HG02973 (cell line): ENCODE data around the gene AUH.
A peak's percentile ranks its signal among the peaks of the same experiment; 100 is the strongest.
"Not testable (repeated sequence)": the region's sequence is repeated elsewhere in the genome, so short reads cannot be mapped to it uniquely, and the experiment has no call there.

Experiments used
- ATAC-seq: cut with Tn5 transposase; IDR thresholded peaks from one replicate; pipeline ENCODE4 v1.9.1; 2021; ENCODE audit warnings: moderate library complexity; ENCODE audit not compliant: unreplicated experiment

Gene AUH

DNA sequence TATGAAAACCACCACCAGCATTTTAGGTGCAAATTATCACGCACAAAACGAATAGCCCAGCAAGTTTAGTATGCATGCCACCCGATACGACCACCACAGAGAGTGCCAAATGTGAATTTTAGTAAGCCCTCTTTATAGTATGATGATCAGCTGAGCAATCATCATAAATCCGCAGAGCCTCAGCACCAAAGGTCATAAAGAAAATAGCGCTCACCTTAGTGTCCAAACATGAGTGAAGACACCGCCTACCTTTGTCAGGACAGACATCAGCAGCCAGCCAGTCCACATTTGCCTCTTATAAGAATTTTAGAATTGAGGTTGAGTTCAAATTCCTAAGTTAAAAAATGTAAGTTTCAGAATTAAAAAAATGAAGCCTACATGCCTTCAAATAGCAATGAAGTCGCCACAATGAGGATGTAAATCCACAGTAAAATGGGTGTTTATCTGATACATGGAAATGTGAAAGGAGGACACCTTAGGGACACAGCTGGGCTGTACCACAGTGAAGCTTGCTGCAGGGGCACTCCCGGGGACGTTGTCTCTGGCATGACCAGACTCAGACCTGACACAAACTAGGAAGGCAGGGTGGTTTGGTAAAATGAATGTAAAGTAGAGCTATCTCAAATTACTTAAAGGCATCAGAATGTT, 149.0 kb downstream of the AUH start:
- no peak for ATAC-seq

DNA sequence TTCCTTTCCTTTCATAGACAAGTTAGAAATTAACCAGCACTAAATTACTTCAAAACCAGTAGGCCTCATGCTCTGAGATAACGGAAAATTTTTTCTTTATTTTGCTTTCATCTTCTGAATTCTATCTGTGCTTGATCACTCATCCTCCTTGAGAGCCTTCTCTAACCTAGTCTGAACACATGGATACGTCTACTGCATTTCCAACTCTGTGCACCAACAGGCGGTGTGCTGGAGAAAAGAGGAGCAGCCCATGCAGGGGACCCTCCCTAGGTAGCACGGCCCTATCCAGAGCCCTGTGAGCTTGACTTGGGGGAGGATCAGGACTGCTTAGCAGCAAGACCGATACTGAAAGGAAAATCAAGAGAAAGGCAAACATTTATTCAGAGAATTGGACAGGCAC, 149.8 kb downstream of the AUH start:
- ATAC-seq, result no peak

DNA sequence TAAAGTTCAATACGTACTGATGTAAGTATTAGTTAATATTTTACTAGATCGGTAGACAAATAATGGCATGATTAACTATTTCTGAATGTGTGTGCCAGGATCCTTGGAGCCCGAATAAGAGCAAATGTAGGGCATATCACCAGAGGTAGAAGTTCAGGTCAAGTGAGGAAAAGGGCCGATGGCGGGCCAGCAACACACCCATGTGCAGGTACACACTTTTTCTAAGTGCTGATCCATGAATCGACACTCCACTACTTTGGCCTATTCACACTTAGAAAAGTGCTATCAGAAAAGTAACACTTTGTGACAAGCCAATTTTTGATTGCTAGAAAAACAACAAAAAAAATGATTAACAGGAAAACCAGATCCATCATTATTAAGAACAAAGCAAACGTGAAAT, 150.3 kb downstream of the AUH start:
- ATAC-seq, result no peak

DNA sequence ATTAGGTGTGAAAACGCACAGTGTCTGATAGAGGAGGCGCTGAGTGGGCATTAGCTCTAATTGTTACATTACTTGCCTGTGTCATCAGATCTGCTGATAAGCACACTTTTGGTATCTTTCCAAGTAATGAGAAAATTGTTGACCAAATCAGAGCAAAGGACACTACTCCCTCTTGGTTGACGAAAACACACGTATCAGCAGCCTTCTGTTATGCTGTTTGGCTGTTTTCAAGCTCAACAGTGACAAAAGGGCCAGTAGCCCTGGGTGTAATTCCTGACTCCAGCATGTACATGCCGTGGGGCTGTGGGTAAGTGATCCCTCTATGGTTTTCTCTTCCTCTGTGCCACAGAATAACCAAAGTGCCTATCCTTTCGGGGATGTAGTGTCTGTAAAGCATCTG, 151.4 kb downstream of the AUH start:
- ATAC-seq, result no peak

DNA sequence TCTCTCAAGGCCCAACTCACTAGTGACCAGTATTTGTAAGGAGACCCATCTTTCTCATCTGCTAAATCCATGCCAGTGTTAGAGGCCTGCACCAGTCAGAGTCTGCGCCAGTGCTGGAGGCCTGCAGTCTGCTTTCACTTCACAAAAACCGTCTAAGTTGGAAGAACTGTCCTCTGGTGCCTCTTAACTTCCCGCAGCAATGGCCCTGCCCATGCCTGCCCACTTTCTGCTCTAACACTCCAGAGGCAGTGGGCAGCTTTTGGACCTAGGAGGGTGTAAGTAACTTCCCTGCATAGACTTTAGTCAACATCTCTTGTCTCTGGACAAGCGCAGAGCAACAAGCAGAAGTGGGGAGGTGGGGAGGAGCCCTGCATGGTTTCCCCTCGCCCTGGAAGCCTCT, 152.9 kb downstream of the AUH start:
- ATAC-seq, result peak; percentile 4

DNA sequence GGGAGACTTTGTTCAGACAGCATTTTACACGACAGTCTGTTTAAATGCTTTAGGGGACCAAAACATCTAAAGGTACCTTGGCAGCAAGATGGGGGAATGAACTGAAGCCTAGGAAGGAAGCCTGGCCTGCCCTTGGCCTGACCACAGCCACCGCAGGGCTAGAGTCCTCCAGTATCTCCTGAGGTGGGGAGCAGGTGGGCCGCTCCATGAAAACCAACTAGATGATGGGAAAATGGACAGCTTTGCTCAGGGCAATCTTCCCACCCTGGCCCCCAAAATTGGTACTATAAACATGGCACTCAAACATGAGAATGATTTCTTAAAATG, 153.3 kb downstream of the AUH start:
- no peak for ATAC-seq

DNA sequence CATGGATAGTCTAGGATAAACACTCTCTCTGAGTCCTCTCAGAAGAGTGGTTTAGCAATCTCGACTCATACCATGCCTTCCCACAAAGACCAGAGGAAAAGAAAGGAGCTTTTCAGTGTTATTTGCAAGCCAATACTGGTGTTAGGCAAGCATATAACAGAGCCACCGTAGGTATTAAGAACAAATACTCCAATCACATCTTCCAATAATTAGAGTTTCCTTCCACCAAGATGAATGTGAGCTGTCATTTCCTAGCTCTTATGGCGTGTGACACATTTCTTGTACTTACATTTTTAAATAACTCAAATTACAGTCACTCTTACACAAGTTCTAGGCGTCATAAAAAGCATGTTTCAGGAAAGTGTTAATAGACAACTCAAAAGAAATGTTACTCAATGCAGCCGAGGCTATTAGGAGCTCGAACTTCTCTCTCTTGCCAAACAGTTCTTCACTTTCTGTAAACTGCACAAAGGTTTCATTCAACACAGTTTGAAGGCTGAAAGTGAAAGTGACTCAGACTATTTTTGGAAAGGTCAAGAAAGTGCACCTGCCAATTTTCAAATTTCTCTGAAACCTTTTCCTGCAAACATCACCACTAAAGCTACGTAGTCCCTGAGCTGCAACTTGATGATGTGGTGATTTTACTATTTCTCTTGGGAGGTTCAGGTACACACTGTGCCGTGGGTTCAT, 153.8 kb downstream of the AUH start:
- ATAC-seq, result peak; percentile 80

DNA sequence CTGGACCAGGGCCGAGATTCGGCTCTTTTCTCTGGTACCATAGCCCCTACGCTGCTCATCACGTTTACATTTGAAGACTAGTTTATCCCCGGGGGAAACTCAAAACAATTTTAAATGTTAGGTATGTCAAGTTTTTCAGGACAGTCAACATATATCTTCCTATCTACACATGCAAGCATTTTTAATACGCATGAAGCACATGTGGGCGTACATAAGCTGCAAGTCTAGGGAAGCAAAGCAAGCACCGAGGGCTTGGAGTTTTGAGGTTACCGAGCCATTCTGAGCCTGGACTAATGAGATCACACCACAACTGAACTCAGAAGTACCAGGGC, 154.4 kb downstream of the AUH start:
- ATAC-seq, result no peak

DNA sequence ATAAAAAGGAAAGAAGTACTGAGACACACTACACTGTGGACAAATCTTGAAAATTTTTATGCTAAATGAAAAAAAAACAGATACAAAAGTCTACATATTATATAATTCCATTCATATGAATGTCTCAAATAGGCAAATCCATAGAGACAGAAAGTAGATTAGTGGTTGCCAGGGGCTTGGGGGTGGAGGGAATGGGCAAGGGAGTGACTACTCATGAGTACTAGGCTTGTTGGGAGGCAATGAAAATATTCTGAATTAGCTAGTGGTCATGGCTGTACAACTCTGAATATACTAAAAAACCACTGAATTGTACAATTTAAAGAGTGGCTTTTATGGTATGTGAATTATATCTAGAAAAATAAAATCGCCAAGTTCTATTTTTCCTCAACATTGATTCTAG, 154.9 kb downstream of the AUH start:
- ATAC-seq, result no peak

DNA sequence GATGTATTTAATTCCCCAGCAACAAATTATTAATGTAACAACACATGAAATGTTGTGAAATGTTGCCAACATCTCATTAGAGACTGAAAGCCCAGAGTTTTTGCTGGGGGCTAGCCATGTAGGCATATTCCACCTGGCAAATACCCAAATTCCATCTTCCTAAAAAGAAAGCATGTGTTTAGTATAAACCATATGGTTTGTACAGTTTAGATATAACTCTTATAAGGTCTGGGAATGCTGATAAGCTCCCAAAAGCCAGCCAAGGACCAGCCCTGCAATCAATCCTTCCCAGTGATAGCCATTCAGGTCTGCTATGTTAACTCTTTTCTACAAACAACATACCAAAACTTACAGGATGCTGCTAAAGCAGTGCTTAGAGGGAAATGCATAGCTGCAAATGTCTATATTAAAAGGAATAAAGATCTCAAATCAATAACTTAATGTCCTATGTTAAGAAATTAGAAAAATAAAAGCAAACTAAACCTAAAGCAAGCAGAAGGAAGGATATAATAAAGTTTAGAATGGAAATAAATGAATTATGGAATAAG, 158.9 kb downstream of the AUH start:
- ATAC-seq, result no peak

DNA sequence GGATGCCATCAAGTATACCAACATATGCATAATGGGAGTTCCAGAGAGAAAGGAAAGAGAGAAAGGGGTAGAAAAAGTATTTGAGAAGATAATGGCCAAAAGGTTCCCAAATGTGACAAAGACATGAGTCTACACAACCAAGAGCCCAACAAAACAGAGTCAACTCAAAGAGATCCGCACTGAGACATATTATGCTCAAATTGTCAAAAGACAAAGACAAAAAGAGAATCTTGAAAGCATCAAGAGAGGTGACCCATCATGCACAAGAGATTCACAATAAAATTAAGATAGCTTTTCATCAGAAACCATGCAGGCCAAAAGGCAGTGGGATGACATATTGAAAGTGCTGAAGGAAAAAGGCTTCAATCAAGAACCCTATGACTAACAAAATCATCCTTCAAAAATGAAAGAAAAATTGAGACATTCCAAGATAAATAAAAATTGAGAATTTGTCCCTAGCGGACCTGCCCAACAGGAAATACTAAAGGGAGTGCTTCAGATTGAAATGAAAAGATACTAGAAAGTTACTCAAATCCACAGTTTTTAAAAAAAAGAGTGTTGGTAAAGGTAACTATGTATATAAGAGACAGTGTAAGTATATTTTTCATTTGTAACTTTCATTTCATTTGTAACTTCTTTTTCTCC, 160.9 kb downstream of the AUH start:
- no peak for ATAC-seq

DNA sequence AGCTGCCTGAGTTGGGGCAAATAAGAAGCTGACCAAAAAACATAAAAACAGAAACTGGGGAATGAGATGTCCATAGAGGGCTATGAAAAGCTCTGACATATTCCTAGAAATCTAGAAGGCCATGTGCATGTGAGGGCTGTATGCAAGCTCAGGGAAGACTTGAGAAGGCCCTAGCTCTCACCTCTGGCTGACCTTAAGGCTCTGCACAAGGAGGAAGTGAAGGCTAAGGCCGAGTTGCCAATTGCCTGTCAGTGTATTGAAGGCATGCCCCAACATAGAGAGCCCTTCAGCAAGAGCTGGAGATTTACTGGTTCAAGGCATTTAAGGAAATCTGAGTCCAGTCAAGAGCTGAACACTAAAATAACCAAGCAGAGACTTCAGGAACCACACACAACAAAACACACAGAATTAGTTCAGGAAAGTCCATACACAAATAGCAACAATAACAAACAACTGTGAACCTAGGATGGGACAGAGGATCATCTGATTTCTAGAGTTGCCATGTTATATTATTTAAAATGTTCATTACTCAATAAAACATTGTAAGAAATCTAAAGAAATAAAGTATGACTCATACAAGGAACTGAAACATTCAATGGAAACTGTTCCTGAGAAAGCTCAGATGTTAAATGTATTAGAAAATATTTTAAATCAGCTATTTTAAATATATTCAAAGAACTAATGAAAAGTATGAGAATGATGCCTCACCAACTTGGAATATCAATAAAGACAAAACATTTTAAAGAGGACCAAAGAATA, 161.8 kb downstream of the AUH start:
- no peak for ATAC-seq

DNA sequence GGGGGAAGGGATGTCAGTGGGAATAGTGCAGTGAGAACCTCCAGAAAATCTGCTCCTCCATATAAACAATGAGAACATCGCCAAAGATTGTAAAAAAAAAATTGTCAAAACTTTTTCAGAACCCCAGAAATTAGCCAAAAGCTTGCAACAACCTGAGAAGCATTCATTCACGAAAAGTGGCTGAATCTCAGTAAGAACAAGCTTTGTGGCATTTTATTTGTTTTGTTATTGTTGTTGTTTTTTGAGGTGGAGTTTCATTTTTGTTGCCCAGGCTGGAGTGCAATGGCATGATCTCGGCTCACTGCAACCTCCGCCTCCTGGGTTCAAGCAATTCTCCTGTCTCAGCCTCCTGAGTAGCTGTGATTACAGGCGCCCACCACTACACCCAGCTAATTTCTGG, 162.8 kb downstream of the AUH start:
- not testable (repeated sequence) for ATAC-seq

DNA sequence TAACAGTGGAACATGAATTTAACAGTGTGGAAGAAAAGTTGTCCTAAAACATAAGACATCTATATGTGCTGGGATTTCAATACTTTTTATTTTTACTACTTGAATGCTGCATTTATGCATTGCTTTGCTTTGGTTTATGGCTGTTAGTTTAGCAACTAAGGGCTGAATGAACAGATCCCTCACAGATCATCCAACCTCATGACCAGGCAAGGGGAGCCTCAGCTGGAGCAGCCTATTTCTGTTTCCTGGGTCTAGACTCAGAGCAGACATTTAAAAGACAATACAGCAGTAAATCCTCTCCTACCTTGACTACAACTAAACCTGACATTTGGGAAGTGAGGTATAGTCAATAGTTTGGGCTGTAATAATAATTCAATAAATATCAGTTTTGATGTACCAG, 163.3 kb downstream of the AUH start:
- ATAC-seq, result no peak

DNA sequence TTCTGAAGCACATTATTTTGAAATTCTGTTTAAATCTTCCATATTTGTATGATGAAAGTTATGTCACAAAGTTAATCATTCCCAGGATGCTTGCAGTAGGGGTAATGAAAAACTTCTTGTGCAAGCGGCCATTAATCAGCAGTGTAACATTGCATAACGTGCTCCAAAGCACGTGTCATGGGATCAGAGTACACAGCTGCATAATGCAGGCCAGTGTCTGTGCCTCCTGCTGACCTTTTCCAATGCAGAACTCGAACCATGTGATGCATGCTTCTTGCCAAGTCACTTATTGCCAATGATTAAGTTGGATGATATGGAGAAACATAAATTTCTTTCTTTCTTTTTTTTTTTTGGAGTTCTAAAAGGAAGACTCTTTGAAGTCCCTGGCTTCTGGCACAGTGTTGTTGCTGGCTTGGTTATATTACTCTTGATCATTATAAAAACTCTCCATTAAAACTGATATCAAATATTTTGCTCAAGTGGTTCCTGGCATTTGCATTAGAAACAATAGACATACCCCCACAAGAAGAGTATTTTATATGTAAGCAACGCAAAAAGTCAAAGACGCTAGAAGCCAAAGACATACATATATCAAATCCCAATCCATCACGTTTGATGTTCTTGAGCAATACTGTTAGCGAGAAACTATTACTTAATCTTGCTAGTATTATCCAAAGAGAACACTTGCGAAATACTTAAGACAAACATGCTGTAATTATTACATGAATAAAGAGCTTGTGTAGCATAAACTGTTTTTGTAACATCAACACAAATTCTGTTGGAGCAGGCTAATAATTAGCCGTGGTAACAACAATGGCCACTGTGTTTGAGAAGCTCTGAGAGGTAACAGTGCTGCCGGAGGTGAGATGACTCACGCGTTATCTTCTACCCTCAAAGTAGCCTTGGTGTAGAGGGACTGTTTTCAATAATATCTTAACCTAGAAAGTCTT, 164.2 kb downstream of the AUH start:
- no peak for ATAC-seq

DNA sequence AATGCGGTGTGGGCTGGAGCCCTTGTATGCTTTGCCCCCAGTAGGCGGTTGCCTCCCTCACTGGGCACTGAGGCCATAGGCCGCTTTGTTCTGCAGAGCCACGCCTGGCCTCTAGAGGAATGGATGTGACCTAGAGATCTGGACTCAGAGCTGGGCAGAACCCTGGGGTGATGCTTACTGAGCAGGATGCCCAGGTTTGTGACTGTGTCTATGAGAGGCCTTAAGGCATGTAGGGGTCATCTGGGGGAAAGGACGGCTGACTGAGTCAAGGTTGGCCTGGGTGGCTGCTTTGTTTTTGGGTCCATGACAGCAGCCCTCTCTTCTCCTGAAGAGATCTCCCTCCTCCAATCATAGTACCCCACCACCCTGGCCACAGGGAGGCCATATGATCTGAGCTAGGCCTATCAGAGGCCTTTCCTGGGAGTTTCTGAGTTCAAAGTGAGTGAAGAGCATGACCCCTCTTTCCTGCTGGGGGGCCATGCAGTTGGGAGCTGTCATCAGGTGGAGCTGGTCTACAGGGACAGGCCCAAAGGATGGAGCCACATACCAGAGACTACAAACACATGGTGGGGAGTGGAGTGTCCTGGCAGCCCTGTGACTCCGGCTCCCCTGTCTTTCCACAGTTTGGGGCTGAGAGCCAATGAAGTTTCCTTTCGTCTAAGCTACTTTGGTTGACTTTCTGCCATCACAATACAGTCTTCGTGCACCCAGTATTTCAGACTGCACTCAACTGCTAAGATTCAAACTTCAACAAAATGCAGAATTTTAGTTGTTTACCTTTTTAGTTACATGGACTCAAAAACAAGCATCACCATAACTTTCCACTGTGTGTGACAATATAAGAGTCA, 165.4 kb downstream of the AUH start:
- ATAC-seq, result no peak

DNA sequence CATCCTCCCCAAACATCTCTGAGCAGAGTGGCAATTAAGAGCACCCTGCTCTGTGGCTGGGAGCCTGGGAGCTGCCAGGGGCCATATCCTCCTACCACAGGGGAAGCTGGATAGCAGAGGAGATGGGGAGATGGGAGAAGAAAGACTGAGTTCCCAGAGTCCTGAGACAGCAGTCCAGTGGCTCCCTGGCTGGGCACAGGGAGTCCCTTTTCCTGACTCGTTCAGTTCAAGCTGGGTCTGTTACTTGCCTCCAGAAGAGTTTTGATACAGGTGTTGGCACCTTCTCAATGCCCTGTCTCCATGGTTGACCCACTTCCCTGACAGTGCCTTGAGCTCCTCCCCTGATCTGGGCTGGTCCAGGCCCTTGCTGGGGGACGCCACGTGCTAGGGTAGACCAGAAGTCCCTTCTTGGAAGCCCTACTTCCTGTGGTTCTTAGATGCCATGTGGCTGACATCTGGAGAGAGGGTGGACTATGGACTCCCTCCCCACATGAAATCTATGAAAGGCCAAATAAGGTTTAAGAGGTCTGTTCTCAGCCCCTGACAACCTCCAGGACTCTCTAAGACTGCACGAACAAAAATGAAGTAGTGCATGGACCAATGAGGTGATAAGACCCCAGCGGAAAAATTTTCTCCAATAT, 166.2 kb downstream of the AUH start:
- ATAC-seq, result no peak

DNA sequence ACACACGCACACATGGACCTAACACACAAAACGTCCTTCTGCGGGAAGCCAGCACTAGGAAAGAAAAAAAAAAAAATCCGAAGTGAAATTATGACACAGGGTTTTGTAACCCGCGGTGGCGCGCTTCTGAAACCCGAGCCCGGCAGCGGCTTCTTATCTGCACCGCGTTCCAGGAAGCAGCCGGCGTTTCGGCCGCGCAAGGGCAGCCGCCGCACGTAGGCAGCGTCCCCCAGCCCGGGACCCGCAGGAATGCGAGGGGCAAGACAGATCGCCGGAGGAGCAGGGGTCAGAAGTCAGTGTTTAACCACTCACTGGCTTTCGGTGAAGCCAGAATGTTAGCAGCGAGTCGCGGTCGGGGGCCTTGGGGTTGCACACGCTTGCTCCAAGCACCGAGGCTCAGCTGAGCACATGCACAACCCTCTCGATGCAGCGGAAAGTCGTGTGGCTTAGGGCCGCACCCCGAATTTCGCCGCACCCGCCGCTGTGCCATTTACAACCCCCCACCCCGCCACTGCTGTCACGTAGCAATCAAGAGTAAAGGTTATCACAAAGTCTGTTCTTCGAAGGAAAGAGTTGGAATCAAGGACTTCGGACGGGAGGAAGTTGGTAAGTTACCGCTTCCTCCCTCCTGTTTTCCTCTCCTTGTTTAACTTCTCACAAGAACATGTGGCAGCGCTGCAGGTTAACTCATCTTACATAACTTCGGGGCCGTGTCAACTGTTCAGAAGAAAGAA, 167.9 kb downstream of the AUH start:
- ATAC-seq, result peak; percentile 48
